HEK293 (cell line): ENCODE data around the gene MRFAP1.

ENCODE experiments used
- CTCF ChIA-PET: fragments of 350-600 bp; formaldehyde crosslinking; extraction: SDS; loops from one replicate; lab custom pipeline; 2021; ENCODE audit warnings: antibody characterized with exemption; lab: Yijun Ruan, JAX
- POLR2A ChIA-PET: fragments of 300-600 bp; formaldehyde crosslinking; extraction: SDS; loops from one replicate; lab custom pipeline; 2020; ENCODE audit warnings: antibody characterized with exemption, inconsistent platforms; lab: Yijun Ruan, JAX
- H3K27ac ChIP-seq: fragments of 200-500 bp; sonication (Bioruptor generic); 2 replicates; pipeline ENCODE4 v1.5.1; 2014; ENCODE audit warnings: low read depth, low read length, control low read depth, inconsistent platforms; ENCODE audit errors: extremely low read depth
- H3K36me3 ChIP-seq, 2 experiments: fragments of 200-500 bp in 1 of 2; sonication (Bioruptor generic) in 1 of 2; 1 replicate in 1 of 2; 2 replicates in 1 of 2; pipeline ENCODE4 v1.5.1; 2014 to 2017; ENCODE audit warnings: inconsistent platforms in 2 of 2, low read length in 2 of 2; ENCODE audit not compliant: control insufficient read depth in 2 of 2, insufficient read depth in 1 of 2
- H3K4me1 ChIP-seq: fragments of 200-500 bp; sonication (Bioruptor generic); 2 replicates; pipeline ENCODE4 v1.5.1; 2014; ENCODE audit warnings: mild to moderate bottlenecking, low read length, inconsistent platforms; ENCODE audit not compliant: control insufficient read depth, insufficient read depth
- H3K4me3 ChIP-seq: 2 replicates; pipeline ENCODE4 v1.5.1; 2011; ENCODE audit warnings: low read depth, mild to moderate bottlenecking, control low read depth, low read length, moderate library complexity
- H3K9me3 ChIP-seq: fragments of 200-500 bp; sonication (Bioruptor generic); 2 replicates; pipeline ENCODE4 v1.5.1; 2014; ENCODE audit warnings: low read depth, low read length, inconsistent platforms; ENCODE audit not compliant: control insufficient read depth, insufficient read depth
- GLIS2 ChIP-seq: fragments of 450-650 bp; formaldehyde crosslinking; IDR thresholded peaks from 2 replicates; pipeline ENCODE4 v1.5.1; 2016; ENCODE audit warnings: missing biosample characterization, missing genetic modification characterization
- KLF7 ChIP-seq: fragments of 450-650 bp; formaldehyde crosslinking; IDR thresholded peaks from 2 replicates; pipeline ENCODE4 v1.5.1; 2016; ENCODE audit warnings: missing biosample characterization, missing genetic modification characterization, borderline replicate concordance
- SP7 ChIP-seq: fragments of 450-650 bp; formaldehyde crosslinking; IDR thresholded peaks from 2 replicates; pipeline ENCODE4 v1.5.1; 2016; ENCODE audit warnings: missing biosample characterization, missing genetic modification characterization
- ZBTB26 ChIP-seq: fragments of 450-650 bp; formaldehyde crosslinking; optimal IDR thresholded peaks from 2 replicates; pipeline ENCODE3; 2016; ENCODE audit warnings: missing biosample characterization, mild to moderate bottlenecking, missing genetic modification characterization
- ZBTB49 ChIP-seq: fragments of 450-650 bp; formaldehyde crosslinking; IDR thresholded peaks from 2 replicates; pipeline ENCODE4 v1.5.1; 2016; ENCODE audit warnings: missing biosample characterization, missing genetic modification characterization, low read depth
- ZBTB6 ChIP-seq: fragments of 450-650 bp; formaldehyde crosslinking; IDR thresholded peaks from 2 replicates; pipeline ENCODE4 v1.5.1; 2017; ENCODE audit warnings: missing biosample characterization, missing genetic modification characterization
- ZFP41 ChIP-seq: fragments of 450-650 bp; formaldehyde crosslinking; IDR thresholded peaks from 2 replicates; pipeline ENCODE4 v1.5.1; 2016; ENCODE audit warnings: missing biosample characterization, missing genetic modification characterization, borderline replicate concordance
- ZNF837 ChIP-seq: fragments of 450-650 bp; formaldehyde crosslinking; IDR thresholded peaks from 2 replicates; pipeline ENCODE4 v1.5.1; 2016; ENCODE audit warnings: missing biosample characterization, missing genetic modification characterization
- ZSCAN5A ChIP-seq: fragments of 450-650 bp; formaldehyde crosslinking; IDR thresholded peaks from 2 replicates; pipeline ENCODE4 v1.5.1; 2016; ENCODE audit warnings: missing biosample characterization, missing genetic modification characterization

Gene MRFAP1

GRCh38 chr4:6688879-6689505 is 48.5 kb downstream of the MRFAP1 start (continued):
- peak; percentile 14 for TF ChIP-seq ZBTB26 (tag by site-specific recombination)
- TF ChIP-seq, all 188 proteins: peak for 17

GRCh38 chr4:6689506-6689960 is 49.0 kb downstream of the MRFAP1 start:
- CTCF ChIA-PET = interaction anchor here (0.7 to 0.8 kb wide), 4 partner anchors 15 to 260 kb away, joined by 3 to 4 read pairs (median 3); no protein-coding TSS in a partner anchor
- H3K9me3 ChIP-seq = no peaks in the 10 kb centered on the region
- H3K36me3 ChIP-seq = no peaks in the 10 kb centered on the region
- TF ChIP-seq GLIS2 (tag by site-specific recombination) (no peak; the same call in 1 of the 2 replicates), KLF7 (tag by site-specific recombination) (no peak), ZBTB6 (tag by site-specific recombination) (no peak), ZBTB49 (tag by site-specific recombination) (no peak), ZNF837 (tag by site-specific recombination) (no peak), SP7 (tag by site-specific recombination) (no peak), ZSCAN5A (tag by site-specific recombination) (no peak), ZFP41 (tag by site-specific recombination) (no peak)
- TF ChIP-seq, all 188 proteins: peak for 0
- no peak overlapping the region for H3K4me3 ChIP-seq
- H3K4me1 ChIP-seq = no peaks in the 10 kb centered on the region
- H3K27ac ChIP-seq = no peak overlapping the region
- POLR2A ChIA-PET = interaction anchor here (0.9 to 1.0 kb wide), 3 partner anchors 15 to 18 kb away, joined by 3 to 6 read pairs (median 3); a partner anchor contains a TSS
